DND-41 (cell line): ENCODE results near the gene EEIG1.

Experiments
- ATAC-seq: fragments of 200-7000 bp; cut with Tn5 transposase; 3 replicates; pipeline ENCODE4 v1.9.1; 2021; ENCODE audit warnings: low read depth; ENCODE audit not compliant: insufficient read depth
- DNase-seq: peaks from one replicate; pipeline ENCODE4 v3.0.0-alpha.2; 2020
- H2AFZ ChIP-seq: 2 replicates; pipeline ENCODE4 v1.6.0; 2012; ENCODE audit warnings: low read depth, low read length
- H3K27ac ChIP-seq: 2 replicates; pipeline ENCODE4 v1.5.1; 2012; ENCODE audit warnings: low read length, inconsistent platforms
- H3K27me3 ChIP-seq: fragments of 200-600 bp; sonication (generic); 2 replicates; pipeline ENCODE4 v1.6.0; 2012; ENCODE audit warnings: low read length, mild to moderate bottlenecking, inconsistent platforms; ENCODE audit not compliant: insufficient read depth, poor library complexity
- H3K36me3 ChIP-seq: 2 replicates; pipeline ENCODE4 v1.5.1; 2012; ENCODE audit warnings: low read length, inconsistent platforms; ENCODE audit not compliant: insufficient read depth
- H3K4me1 ChIP-seq: 2 replicates; pipeline ENCODE4 v1.5.1; 2012; ENCODE audit warnings: mild to moderate bottlenecking, low read length; ENCODE audit not compliant: insufficient read depth
- H3K4me2 ChIP-seq: 2 replicates; pipeline ENCODE4 v1.6.0; 2012; ENCODE audit warnings: mild to moderate bottlenecking, moderate library complexity, low read length, inconsistent platforms; ENCODE audit not compliant: insufficient read depth
- H3K4me3 ChIP-seq, 2 experiments: fragments of 200-600 bp in 1 of 2; shearing (Covaris generic) in 1 of 2; 2 replicates each; pipeline ENCODE4 v1.5.1; 2012 to 2016; ENCODE audit warnings: inconsistent platforms in 2 of 2, low read length in 2 of 2, mild to moderate bottlenecking in 2 of 2, low read depth in 1 of 2, moderate library complexity in 1 of 2
- H3K79me2 ChIP-seq: 2 replicates; pipeline ENCODE4 v1.6.0; 2012; ENCODE audit warnings: low read length, inconsistent platforms; ENCODE audit not compliant: insufficient read depth
- H3K9ac ChIP-seq: 2 replicates; pipeline ENCODE4 v1.6.0; 2012; ENCODE audit warnings: low read depth, mild to moderate bottlenecking, inconsistent platforms, low read length, moderate library complexity
- H3K9me3 ChIP-seq: 2 replicates; pipeline ENCODE4 v1.5.1; 2012; ENCODE audit warnings: low read length, moderate library complexity, mild to moderate bottlenecking, inconsistent platforms; ENCODE audit not compliant: insufficient read depth, severe bottlenecking
- H4K20me1 ChIP-seq: 2 replicates; pipeline ENCODE4 v1.6.0; 2012; ENCODE audit warnings: low read length; ENCODE audit not compliant: insufficient read depth
- CTCF ChIP-seq: IDR thresholded peaks from 2 replicates; pipeline ENCODE4 v1.5.1; 2012; ENCODE audit warnings: borderline replicate concordance, low read length, moderate library complexity, mild to moderate bottlenecking; ENCODE audit not compliant: poor library complexity, severe bottlenecking; ENCODE audit errors: extremely low read depth
- EZH2 ChIP-seq: IDR thresholded peaks from 3 replicates; pipeline ENCODE4 v1.6.1; 2012; ENCODE audit warnings: borderline replicate concordance, low read depth, mild to moderate bottlenecking, moderate library complexity, low read length, inconsistent platforms; ENCODE audit not compliant: severe bottlenecking

Gene EEIG1

GRCh38 chr9:127940593-127940992, 40.2 kb downstream of the EEIG1 start:
- Histone ChIP-seq H4K20me1 (peaks cover 12% of the 10 kb centered on the region), H3K4me2 (no peak overlapping the region), H3K79me2 (peaks cover 20% of the 10 kb centered on the region), H3K4me3 (no peak overlapping the region), H3K27me3 (no peaks in the 10 kb centered on the region), H3K27ac (no peak overlapping the region), H3K36me3 (peaks cover 32% of the 10 kb centered on the region), H3K4me1 (peaks cover 29% of the 10 kb centered on the region), H3K9ac (no peak overlapping the region), H2AFZ (no peak overlapping the region), H3K9me3 (no peaks in the 10 kb centered on the region)
- TF ChIP-seq EZH2 (no peak), CTCF (no peak)
- DNase-seq (no peak), ATAC-seq (no peak)

GRCh38 chr9:127938298-127938690, 42.5 kb downstream of the EEIG1 start:
- H4K20me1 ChIP-seq = peaks cover 28% of the 10 kb centered on the region
- no peak for DNase-seq
- no peak for ATAC-seq
- no peaks in the 10 kb centered on the region for H3K9me3 ChIP-seq
- TF ChIP-seq CTCF = no peak
- TF ChIP-seq EZH2 = no peak
- H3K36me3 ChIP-seq = peaks cover 33% of the 10 kb centered on the region
- peak overlapping the region; percentile 65 for H3K27ac ChIP-seq
- peak overlapping the region; percentile 74 for H3K4me2 ChIP-seq
- peaks cover 35% of the 10 kb centered on the region for H3K79me2 ChIP-seq
- peak overlapping the region; percentile 83 for H2AFZ ChIP-seq
- no peaks in the 10 kb centered on the region for H3K27me3 ChIP-seq
- peak overlapping the region in 1 of 2 experiments; percentile 91; a peak in 1 of 4 replicates for H3K4me3 ChIP-seq
- H3K9ac ChIP-seq = peak overlapping the region; percentile 74
- H3K4me1 ChIP-seq = peaks cover 37% of the 10 kb centered on the region

GRCh38 chr9:127937388-127938297, 43.1 kb downstream of the EEIG1 start, which contains the start of gene DPM2:
Gene DPM2 (minus strand): TSS chr9:127937854. CDS start chr9:127937820, 34 bp downstream.
- peak within 1 kb of the TSS; percentile 74 for H3K9ac ChIP-seq
- peaks cover 32% of the 10 kb centered on the region for H4K20me1 ChIP-seq
- H3K27me3 ChIP-seq = no peaks in the 10 kb centered on the region
- no peaks in the 10 kb centered on the region for H3K9me3 ChIP-seq
- H2AFZ ChIP-seq = peak within 1 kb of the TSS; percentile 83
- peak within 1 kb of the TSS; percentile 86 for H3K27ac ChIP-seq
- peaks cover 37% of the 10 kb centered on the region for H3K4me1 ChIP-seq
- TF ChIP-seq CTCF (no peak), EZH2 (no peak)
- H3K36me3 ChIP-seq = peaks cover 31% of the 10 kb centered on the region
- H3K79me2 ChIP-seq = peaks cover 38% of the 10 kb centered on the region
- DNase-seq (peak; percentile 87), ATAC-seq (peak; percentile 97)
- peak within 1 kb of the TSS; percentile 85 to 91 for H3K4me3 ChIP-seq
- H3K4me2 ChIP-seq = peak within 1 kb of the TSS; percentile 74
